Measurements from ENCODE around the gene WWOX.
A peak's percentile ranks its signal among the peaks of the same experiment; 100 is the strongest.

Gene WWOX

GRCh38 chr16:78445818-78446217 lies 346.4 kb downstream of the WWOX start:
- no peak for DNase-seq

GRCh38 chr16:78446486-78446885 lies 347.0 kb downstream of the WWOX start:
- DNase-seq = no peak

- no peak for DNase-seq
Observed at GRCh38 chr16:78446992-78447563, 347.6 kb downstream of the WWOX start.

- no peak for DNase-seq
Observed at GRCh38 chr16:78448658-78449271, 349.3 kb downstream of the WWOX start.

- no peak for DNase-seq
Observed at GRCh38 chr16:78450255-78450654, 350.8 kb downstream of the WWOX start.

GRCh38 chr16:78452025-78452555 lies 352.6 kb downstream of the WWOX start:
- DNase-seq = no peak

GRCh38 chr16:78455861-78456260 lies 356.4 kb downstream of the WWOX start:
- no peak for DNase-seq

- DNase-seq = no peak
Observed at GRCh38 chr16:78458588-78458987, 359.1 kb downstream of the WWOX start.

- no peak for DNase-seq
Observed at GRCh38 chr16:78460428-78460827, 361.0 kb downstream of the WWOX start.

- no peak for DNase-seq
Observed at GRCh38 chr16:78461087-78461486, 361.6 kb downstream of the WWOX start.

- DNase-seq = no peak
Observed at GRCh38 chr16:78461496-78462287, 362.2 kb downstream of the WWOX start.

GRCh38 chr16:78462288-78463208 lies 363.1 kb downstream of the WWOX start:
- peak; percentile 20 for DNase-seq

GRCh38 chr16:78463591-78463990 lies 364.1 kb downstream of the WWOX start:
- no peak for DNase-seq

- DNase-seq = no peak
Observed at GRCh38 chr16:78464833-78465232, 365.4 kb downstream of the WWOX start.

- no peak for DNase-seq
Observed at GRCh38 chr16:78465730-78466129, 366.3 kb downstream of the WWOX start.

GRCh38 chr16:78469787-78470186 lies 370.3 kb downstream of the WWOX start:
- no peak for DNase-seq

GRCh38 chr16:78473031-78473699 lies 373.7 kb downstream of the WWOX start:
- DNase-seq = no peak

- no peak for DNase-seq
Observed at GRCh38 chr16:78474762-78475161, 375.3 kb downstream of the WWOX start.

GRCh38 chr16:78476615-78477014 lies 377.2 kb downstream of the WWOX start:
- no peak for DNase-seq

GRCh38 chr16:78478267-78478861 lies 378.9 kb downstream of the WWOX start:
- peak; percentile 15 for DNase-seq

GRCh38 chr16:78479723-78480122 lies 380.3 kb downstream of the WWOX start:
- DNase-seq = no peak

GRCh38 chr16:78480588-78480987 lies 381.1 kb downstream of the WWOX start:
- DNase-seq = no peak
